ENCODE measurements around the gene TOE1.
"Not testable (repeated sequence)": the region's sequence is repeated elsewhere in the genome, so short reads cannot be mapped to it uniquely, and the experiment has no call there.

TOE1 gene

DNA sequence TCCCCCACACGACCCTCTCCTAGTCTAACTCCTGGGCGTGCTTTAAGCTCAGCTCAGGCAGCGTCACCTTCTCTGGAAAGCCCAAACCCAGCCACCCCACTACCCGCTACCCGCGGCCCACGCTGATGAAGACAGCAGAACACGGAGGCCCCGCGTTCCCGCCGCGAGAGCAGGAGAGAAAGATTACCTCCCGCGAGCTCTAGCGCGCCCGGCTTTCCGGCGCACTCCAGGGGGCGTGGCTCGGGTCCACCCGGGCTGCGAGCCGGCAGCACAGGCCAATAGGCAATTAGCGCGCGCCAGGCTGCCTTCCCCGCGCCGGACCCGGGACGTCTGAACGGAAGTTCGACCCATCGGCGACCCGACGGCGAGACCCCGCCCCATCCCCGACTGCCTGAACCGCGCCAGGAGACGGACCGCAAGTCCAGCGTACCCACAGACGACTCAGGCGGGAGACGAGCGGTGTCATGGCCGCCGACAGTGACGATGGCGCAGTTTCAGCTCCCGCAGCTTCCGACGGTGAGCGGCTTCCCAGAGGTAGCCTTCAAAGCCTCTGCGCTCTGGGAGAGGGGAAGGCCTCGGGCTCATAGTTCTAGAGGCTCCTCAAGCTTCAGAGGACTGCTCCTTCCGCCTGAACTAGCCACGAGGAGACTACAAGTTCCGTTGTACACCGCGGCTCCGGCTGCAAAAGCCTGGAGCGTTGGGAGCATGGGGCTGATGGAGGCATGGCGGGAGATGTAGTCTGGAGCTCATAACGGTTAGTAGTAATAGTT lies at the start of gene TOE1, which contains the start of gene MUTYH:
Gene TOE1 (plus strand): TSS at position 382 of the 770 bp plus-strand sequence. CDS start 83 bp downstream, at position 465.
Gene MUTYH (minus strand): TSS at position 652 of the 770 bp plus-strand sequence. CDS start 5,935 bp downstream, outside the sequence.
- FAIRE-seq = peak; percentile 43

DNA sequence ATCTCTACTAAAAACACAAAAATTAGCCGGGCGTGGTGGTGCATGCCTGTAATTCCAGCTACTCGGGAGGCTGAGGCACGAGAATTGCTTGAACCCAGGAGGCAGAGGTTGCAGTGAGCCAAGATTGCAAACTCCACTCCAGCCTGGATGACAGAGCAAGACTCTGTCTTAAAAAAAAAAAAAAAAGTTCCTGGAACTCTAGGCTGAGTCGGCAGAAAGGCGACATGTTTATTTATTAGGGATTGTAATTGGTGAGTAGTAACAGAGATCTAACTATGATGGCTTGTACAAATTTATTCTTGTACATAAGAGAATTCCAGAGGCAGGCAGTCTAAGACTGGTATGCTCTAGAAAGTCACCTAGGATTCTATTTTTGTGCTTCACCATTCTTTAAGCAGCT lies 49.0 kb upstream of the TOE1 start:
- not testable (repeated sequence) for FAIRE-seq

DNA sequence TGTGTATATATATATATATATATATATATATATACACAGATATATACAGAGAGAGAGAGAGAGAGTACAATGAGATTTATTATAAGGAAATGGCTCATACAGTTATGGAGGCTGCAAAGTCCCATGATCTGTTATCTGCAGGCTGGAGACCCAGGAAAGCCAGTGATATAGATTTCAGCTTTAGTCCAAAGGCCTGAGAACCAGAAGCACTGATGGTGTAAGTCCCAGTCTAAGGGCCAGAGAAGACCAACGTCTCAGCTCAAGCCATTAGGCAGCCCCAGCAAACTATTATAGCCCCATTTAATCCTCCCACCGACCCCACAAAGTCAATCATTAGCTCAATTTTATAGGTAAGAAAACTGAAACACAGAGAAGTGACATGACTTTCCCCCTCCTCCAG lies 48.3 kb upstream of the TOE1 start:
- FAIRE-seq = no peak

DNA sequence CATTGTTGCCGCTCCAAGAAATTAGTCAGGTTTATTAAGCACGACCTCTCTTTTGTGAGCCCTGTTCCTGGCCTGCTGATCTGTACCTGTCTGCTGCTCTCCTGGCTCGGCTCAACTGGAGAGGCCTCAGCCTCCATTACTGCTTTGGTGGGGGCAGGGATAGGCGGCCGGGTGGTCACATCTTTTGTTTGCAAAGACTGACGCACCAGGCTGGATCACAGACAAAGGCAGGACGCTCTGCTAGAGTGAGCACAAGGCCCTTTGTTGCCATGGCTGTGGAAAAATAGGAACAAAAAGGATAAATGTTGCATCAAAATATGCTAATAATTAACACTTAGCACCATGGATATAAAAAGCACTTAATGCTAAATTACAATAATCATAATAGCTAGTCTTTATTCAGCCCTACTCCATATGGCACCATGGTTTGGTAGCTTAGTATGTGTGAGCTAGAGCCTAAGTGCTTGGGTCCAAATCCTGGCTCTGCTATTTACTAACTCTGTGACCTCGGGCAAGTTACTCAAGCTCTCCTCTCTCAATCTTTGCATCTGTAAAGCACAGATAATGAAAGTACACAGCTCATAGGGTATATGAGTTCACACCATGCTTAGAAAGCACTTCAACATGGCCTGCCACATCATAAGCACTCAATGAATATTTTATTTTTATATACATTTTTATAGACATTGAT lies 42.2 kb upstream of the TOE1 start:
- no peak for FAIRE-seq

DNA sequence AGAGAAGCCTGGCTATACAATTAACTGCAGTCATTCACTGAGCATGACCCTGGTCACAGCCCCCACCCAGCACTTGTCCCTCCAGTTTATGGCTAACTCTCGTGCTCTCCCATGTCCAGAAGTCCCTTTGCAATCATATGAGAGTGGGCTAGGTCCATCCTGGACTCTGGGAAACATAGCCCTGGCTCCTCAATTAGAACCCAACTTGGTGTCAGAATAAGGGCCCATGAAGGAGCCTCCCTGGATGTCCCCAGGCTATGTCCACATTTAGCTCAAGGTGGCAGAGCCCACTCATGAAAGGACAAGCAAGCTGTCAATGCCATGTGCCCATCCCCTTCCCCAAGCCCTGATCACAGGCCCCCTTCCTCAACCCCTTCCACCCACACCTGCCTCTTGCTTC lies 40.7 kb upstream of the TOE1 start:
- no peak for FAIRE-seq

DNA sequence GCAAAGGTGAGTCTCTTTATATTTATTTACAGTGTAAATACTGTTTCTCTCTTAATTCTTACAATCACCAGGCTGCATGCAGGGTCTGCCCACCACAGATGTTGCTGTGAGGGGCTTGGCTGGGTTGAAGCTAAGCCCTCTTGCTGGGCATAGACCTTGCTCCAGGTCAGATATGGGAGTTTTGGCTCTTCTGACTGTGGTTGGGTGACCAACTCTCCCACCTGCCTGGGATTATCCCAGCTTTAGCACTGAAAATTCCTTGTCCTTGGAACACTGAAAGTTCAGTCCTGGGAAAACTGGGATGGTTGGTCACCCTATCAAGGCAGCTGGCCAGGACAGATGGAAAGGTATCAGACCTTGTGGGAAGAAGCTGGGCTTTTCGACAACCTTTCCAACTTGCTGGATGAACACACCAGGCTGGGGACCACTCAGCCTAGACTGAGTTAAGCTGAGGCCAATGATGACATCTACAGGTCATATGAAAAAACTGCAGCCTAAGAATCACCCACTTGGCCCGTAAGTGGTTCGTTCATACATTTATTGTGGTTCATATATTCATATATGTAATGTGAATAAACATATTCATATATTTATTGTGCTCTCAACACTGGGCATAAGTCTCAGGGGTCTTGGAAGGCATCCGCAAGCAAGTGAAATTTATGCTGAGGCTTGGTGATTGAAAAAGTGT lies 39.8 kb upstream of the TOE1 start:
- peak; percentile 61 for FAIRE-seq

DNA sequence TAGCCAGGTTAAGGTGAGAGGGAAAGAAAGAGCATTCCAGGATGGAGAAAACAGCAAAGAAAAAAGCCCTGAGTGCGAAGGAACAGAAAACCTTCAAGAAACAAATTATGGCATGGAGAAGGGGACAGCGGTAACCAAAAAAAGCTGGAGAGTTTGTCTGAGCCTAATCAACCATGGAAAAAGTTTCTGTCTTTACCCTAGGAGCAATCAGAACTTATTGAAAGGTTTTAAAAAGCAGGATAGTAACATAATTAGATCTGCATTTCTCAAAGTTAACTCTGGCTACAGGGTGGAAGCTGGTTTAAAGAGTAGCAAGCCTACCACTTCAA lies 39.3 kb upstream of the TOE1 start:
- FAIRE-seq = no peak

DNA sequence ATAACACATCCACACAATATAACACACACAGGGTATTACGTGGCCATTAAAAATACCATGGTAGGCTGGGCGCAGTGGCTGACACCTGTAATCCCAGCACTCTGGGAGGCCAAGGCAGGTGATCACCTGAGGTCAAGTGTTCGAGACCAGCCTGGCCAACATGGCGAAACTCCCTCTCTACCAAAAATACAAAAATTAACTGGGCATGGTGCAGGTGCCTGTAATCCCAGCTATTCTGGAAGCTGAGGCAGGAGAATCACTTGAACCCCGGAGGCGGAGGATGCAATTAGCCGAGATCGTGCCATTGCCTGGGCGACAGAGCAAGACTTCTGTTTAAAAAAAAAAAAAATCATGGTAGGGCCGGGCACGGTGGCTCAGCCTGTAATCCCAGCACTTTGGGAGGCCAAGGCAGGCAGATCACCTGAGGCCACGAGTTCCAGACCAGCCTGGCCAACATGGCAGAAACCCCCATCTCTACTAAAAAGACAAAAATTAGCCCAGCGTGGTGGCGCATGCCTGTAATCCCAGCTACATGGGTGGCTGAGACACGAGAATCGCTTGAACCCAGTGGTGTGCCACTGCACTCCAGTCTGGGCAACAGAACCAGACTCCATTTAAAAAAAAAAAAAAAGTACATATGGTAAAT lies 37.3 kb upstream of the TOE1 start:
- FAIRE-seq = no peak

DNA sequence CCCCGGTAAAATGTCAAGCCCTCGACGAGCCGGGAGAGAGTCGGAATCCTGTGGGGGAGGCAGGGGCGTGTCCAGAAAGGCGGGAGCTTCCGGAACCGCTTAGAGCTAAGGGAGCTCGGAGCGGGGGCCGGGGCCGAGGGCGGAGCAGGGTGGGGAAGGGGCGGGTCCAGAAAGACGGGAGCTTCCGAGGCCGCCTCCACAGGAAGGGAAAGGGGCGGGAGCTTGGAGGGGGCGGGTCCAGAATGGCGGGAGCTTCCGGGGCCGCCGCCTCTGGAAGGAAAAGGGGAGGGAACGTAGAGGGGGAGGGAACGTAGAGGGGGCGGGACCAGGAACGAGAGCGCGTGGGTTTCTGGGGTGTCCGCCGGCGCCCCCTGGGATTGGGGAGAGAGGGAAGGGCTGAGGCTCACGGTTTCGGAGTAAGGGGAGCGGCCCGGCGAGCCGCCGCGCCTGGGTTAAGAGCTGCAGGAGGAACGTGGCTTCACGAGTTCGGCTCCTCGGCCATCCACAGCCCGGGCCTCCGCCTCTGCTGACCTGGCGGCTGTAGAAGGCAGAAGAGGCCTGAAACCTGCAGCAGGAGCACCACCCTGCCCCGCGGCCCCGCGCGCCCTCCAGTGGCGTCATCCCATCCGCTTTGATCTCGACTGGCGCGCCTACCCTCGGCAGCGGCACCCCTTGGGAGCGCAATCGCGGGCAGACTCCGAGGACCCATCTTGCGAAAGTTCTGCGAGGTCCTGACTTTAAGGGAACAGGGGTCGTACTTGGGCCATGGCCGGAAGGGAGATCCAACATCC lies 36.3 kb upstream of the TOE1 start:
- FAIRE-seq = no peak

DNA sequence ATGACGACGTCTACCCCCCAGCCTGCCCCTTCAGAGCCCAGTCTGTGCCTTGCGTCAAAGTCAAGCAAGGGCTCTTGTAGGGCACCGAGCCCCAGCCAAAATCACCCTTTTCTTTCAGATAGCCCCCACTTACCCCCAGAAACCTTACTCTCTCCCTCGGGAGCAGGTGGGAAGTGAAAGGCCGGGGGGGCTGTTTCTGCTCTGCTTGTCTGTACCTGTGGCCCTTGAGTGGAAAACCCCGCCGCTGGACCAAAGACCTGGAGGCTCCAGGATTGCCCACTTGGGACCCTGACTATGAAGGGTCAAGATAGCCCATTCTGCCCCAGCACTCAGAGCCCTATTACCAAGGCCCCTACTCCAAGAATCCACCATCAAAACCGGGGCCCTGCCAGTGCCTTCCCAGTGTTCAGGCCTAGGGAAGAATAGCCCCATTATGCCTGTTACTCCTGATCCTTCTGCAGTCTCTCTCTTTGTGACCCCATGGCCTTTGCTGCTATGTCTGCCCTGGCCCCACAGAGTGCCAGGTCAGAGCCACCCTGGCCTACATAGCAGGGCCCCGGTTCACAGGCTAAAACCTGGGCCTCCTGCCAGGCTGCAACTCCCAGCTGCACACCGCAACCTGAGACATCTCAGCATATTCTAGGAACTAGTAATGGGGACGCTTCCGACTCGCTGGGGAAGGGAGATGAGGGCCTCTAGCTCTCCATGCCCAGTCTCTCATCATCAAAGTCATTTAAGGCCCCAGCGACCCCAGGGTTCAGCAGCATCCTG lies 35.5 kb upstream of the TOE1 start:
- no peak for FAIRE-seq

DNA sequence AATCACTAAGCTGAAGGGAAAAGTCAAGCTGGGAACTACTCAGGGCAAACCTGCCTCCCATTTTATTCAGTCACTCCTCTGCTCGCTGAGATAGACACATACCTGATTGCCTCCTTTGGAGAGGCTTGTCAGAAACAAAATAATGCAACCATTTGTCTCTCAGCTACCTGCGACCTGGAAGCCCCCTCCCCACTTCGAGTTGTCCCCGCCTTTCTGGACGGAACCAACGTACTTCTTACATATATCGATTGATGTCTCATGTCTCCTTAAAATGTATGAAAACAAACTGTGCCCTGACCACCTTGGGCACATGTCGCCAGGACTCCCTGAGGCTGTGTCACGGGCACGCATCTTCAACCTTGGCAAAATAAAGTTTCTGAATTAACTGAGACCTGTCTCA lies 34.7 kb upstream of the TOE1 start:
- FAIRE-seq = no peak

DNA sequence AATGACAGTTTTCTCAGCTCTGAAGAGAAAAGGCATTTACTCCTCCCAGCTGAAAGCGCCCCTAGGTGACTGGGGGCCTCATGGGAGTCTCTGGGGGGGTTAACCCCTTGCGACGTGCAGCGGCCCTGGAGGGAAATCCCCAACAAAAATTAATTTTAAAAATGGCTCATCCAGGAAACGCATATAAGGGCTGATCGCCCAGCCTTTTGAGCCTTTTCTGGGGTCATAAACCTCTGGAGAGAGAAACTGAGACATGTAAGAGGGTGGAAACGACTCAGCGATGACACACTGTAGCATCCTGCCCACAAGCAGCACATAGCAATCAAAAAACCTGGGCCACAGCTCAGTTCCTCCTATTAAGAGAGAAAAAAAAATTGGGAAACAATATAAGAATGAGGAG lies 33.7 kb upstream of the TOE1 start:
- no peak for FAIRE-seq

DNA sequence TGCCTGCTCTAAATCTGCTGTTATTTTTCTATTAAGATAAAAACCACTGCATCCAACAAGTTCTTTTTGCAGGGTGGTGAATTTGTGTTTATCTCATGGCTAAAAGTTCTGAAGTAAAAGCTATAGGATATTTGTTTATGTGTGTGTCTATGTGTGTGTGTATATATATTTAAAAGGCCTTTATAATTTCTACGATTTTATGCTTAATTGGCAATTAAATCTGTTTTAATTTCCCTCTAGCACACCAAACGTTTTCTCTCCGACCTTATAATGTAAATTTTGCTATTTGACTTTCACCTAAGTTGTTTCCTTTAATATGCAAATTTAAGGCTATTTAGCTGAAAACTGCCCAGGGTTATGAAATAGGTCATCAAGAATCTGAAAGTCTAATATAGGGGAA lies 33.1 kb upstream of the TOE1 start:
- FAIRE-seq = no peak

DNA sequence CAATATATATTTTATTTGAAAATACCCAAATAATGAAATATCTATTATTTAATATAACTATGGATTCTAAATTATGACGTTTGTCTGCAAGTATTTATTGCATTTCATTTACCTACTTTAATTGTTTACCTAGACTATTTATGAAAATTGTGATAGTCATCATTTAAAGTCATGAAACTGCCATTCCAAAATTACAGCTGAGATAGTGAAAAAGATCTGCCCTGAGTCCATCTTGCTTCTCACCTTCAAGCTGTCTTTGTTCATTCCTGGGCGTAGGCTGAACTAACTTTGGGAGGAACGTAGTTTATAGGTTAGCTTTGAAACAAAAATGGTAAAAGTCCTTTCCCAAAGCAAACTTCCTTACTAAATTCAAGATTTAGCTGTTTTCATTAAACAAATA lies 25.7 kb upstream of the TOE1 start:
- no peak for FAIRE-seq

DNA sequence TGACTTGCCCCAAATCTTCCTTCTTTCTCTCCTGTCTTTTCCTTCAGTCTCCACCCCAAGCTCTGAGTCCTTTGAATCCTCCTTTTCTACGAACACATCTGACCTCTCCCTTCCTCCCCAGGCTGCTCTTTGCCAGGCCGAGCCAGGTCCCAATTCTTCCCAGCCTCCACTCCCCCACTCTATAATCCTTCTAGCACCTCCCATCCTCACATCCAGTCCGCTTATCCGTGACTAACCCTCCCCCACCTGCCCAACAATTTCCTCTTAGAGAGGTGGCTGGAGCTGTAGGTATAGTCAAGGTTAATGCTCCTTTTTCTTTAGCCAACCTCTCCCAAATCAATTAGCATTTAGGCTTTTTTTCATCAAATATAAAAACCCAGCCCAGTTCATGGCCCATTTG lies 22.8 kb upstream of the TOE1 start:
- no peak for FAIRE-seq

DNA sequence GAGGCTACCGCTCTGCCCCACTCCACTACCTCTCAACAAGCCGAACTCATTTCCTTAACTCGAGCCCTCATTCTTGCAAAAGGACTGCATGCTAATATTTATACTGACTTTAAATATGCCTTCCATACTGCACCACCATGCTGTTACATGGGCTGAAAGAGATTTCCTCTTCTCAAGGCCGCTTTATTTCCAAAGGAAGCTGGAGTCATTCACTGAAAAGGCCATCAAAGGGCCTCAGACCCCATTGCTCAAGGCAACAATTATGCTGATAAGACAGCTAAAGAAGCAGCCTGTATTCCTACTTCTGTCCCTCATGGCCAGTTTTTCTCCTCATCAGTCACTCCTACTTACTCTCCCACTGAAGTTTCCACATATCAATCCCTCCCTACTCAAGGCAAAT lies 20.2 kb upstream of the TOE1 start:
- FAIRE-seq = no peak

DNA sequence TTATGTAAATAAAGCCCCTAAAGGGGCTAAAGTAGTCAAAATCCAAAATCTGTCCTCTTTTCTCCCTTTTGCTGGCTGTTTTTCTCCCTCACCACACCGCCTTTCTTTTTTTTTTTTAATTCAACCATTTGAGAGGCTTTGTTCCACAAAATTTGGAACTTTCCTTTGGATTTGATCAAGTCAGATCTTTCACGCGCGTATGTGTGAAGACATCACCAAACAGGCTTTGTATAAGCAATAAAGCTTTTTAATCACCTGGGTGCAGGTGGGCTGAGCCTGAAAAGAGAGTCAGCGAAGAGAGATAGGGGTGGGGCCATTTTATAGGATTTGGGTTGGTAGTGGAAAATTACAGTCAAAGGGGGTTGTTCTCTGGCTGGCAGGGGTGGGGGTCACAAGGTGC lies 18.5 kb upstream of the TOE1 start:
- no peak for FAIRE-seq

DNA sequence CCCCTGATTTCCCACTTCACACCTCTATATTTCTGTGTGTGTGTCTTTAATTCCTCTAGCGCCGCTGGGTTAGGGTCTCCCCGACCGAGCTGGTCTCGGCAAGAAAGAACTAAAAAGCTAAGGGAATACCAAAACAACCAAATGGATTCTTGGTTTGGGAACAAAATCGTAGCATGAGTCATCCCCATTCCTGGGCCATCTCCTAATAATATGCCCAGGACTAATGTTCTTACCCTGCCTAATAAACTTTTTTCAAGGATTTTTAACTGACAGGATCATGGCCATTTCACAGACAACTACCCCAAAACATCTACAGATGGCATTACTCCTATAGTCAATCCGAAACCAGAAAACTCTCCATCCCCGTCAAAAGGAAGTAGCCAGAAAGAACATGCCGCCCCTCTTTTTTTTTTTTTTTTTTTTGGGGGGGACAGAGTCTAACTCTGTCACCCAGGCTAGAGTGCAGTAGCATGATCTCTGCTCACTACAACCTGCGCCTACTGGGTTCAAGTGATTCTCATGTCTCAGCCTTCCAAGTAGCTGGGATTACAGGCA lies 17.4 kb upstream of the TOE1 start:
- no peak for FAIRE-seq

DNA sequence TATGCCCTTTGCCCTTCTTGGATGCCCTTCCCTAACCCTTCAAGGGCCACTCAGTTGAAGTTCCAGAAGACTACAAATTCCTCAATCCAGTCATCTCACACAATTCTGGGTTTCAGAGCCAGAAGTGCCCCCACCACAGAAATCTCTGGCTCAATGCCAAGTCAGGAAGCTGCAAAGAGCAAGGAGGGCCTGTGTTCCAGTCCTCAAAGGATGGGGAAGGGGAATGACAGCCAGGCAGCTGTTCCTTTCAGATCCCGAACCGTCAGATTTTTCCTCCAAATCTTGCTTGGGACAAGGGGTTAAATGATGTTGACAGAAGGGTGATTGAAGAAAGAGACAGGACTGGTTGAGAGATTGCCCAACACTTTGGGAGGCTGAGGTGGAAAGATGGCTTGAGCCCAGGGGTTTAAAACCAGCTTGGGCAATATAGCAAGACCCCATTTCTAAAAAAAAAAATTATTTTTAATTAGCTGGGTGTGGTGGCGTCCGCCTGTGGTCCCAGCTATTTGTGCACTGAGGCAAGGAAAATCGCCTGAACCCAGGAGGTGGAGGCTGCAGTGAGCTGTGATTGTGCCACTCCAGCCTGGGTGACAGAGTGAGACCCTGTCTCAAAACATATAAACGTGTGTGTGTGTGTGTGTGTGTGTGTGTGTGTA lies 14.0 kb upstream of the TOE1 start:
- FAIRE-seq = no peak

Data from endometrium (tissue), 2 donors.